ENCODE measurements around the gene NRG2.

The NRG2 gene

DNA sequence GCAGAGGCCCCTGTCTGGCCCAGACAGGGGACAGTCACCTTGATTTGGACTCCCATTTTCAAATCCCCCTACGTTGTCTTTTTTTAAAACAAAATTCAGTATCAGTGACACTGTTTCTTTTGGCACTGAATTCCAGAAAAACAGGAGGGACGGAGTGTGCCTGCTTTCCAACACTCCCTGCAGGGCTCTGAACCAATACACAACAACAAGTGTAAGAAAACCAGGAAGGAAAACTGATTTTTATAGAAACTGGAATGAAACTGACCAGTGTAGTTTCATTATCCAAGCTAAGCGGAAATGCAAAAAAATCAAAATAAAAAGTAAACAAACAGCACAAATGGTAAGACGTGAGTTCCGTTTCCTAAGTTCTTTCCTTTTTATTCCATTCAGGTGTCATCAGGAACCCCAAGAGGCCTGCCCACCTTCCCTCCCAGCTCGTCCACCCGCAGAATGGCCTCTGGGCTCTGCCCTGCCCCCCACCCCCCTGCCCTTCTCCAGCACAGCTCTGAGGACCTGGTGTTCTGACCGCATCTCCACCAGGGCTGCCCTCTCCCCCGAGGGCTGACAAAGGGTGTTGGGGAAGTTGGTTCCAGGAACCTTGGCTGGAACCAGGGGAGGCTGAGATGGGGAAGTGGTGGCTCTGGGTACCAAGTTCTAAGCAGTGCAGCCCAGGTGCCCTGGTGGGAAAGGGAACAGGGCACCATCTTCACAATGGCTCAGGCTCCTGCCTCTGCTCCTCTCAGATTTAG lies 173.9 kb downstream of the NRG2 start:
- H3K9me3 ChIP-seq (ENCODE audit: control insufficient read depth, insufficient read depth, low read length) = no peaks in the 10 kb centered on the region
- H3K79me2 ChIP-seq (ENCODE audit: control insufficient read depth, low read length) = no peaks in the 10 kb centered on the region
- no peaks in the 10 kb centered on the region for H4K20me1 ChIP-seq (ENCODE audit: control insufficient read depth, insufficient read depth, low read depth, low read length)
- H3K4me1 ChIP-seq (ENCODE audit: control insufficient read depth, low read length) = no peaks in the 10 kb centered on the region
- no peak overlapping the region for H3K4me3 ChIP-seq (ENCODE audit: low read length)
- no peak overlapping the region for H3K27ac ChIP-seq (ENCODE audit: low read depth, low read length)
- H3K36me3 ChIP-seq (ENCODE audit: control insufficient read depth, low read length) = no peaks in the 10 kb centered on the region
- H3K27me3 ChIP-seq (ENCODE audit: control insufficient read depth, low read length) = peaks cover 22% of the 10 kb centered on the region
- H3K4me2 ChIP-seq (ENCODE audit: low read length) = no peak overlapping the region
- no peak for TF ChIP-seq CTCF (IDR thresholded peaks at IDR 0.05; ENCODE audit: low read depth, low read length, poor library complexity, severe bottlenecking)
- no peak for TF ChIP-seq EZH2phosphoT487 (IDR thresholded peaks at IDR 0.05; ENCODE audit: borderline replicate concordance, low read length)
- no peaks in the 10 kb centered on the region for H3F3A ChIP-seq (ENCODE audit: control insufficient read depth, insufficient read depth)
- H3K9me2 ChIP-seq (replicated peaks; ENCODE audit: control insufficient read depth, low read length) = no peaks in the 10 kb centered on the region

DNA sequence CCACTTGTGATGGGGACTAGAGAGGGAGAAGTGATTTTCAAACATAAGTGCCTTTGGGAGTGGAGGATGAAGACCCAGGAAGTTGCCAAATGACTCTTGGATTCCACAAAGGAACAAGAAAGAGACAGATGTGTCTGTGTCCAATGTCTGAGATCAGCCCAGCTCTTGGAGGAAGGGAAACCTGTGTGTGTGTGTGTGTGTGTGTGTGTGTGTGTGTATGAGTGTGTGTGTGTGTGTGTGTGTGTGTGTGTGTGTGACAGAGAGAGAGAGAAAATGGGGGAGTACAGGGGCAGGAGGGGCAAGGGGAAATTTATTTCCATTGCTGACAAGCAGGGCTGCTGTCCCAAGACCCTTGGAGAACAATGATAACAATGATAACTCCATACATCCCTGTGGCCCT lies 175.5 kb downstream of the NRG2 start:
- H3K9me2 ChIP-seq (replicated peaks; ENCODE audit: control insufficient read depth, low read length) = no peaks in the 10 kb centered on the region
- H3K9me3 ChIP-seq (ENCODE audit: control insufficient read depth, insufficient read depth, low read length) = no peaks in the 10 kb centered on the region
- no peaks in the 10 kb centered on the region for H4K20me1 ChIP-seq (ENCODE audit: control insufficient read depth, insufficient read depth, low read depth, low read length)
- H3K27me3 ChIP-seq (ENCODE audit: control insufficient read depth, low read length) = peaks cover 22% of the 10 kb centered on the region
- H3F3A ChIP-seq (ENCODE audit: control insufficient read depth, insufficient read depth) = no peaks in the 10 kb centered on the region
- no peak overlapping the region for H3K4me3 ChIP-seq (ENCODE audit: low read length)
- H3K4me1 ChIP-seq (ENCODE audit: control insufficient read depth, low read length) = peaks cover 2% of the 10 kb centered on the region
- TF ChIP-seq EZH2phosphoT487 (IDR thresholded peaks at IDR 0.05; ENCODE audit: borderline replicate concordance, low read length) (no peak), CTCF (IDR thresholded peaks at IDR 0.05; ENCODE audit: low read depth, low read length, poor library complexity, severe bottlenecking) (no peak)
- no peaks in the 10 kb centered on the region for H3K79me2 ChIP-seq (ENCODE audit: control insufficient read depth, low read length)
- H3K36me3 ChIP-seq (ENCODE audit: control insufficient read depth, low read length) = no peaks in the 10 kb centered on the region
- no peak overlapping the region for H3K27ac ChIP-seq (ENCODE audit: low read depth, low read length)
- H3K4me2 ChIP-seq (ENCODE audit: low read length) = no peak overlapping the region

GRCh38 chr5:139867109-139867508 lies 176.0 kb downstream of the NRG2 start:
- Histone ChIP-seq H3K36me3 (ENCODE audit: control insufficient read depth, low read length) (no peaks in the 10 kb centered on the region), H3K27me3 (ENCODE audit: control insufficient read depth, low read length) (peaks cover 22% of the 10 kb centered on the region), H3K9me3 (ENCODE audit: control insufficient read depth, insufficient read depth, low read length) (no peaks in the 10 kb centered on the region), H3K9me2 (replicated peaks; ENCODE audit: control insufficient read depth, low read length) (no peaks in the 10 kb centered on the region), H3F3A (ENCODE audit: control insufficient read depth, insufficient read depth) (no peaks in the 10 kb centered on the region), H3K27ac (ENCODE audit: low read depth, low read length) (no peak overlapping the region), H3K4me3 (ENCODE audit: low read length) (no peak overlapping the region), H4K20me1 (ENCODE audit: control insufficient read depth, insufficient read depth, low read depth, low read length) (no peaks in the 10 kb centered on the region), H3K4me1 (ENCODE audit: control insufficient read depth, low read length) (peaks cover 6% of the 10 kb centered on the region), H3K4me2 (ENCODE audit: low read length) (no peak overlapping the region), H3K79me2 (ENCODE audit: control insufficient read depth, low read length) (no peaks in the 10 kb centered on the region)
- TF ChIP-seq CTCF (IDR thresholded peaks at IDR 0.05; ENCODE audit: low read depth, low read length, poor library complexity, severe bottlenecking) = no peak
- TF ChIP-seq EZH2phosphoT487 (IDR thresholded peaks at IDR 0.05; ENCODE audit: borderline replicate concordance, low read length) = no peak
